Natural killer cell (primary cell): ENCODE measurements around the gene OSBPL6. TPM values are rescaled to one million over a fixed set of nuclear protein-coding genes. Genes with fewer than 3 reads are reported as not detected.

Experiments used
- ATAC-seq, 3 donors: fragments of 150-1000 bp in 2 of 3; fragments of 200-7000 bp in 1 of 3; cut with Tn5 transposase; 1 replicate in 1 of 3; 2 replicates in 2 of 3; pipeline ENCODE4 v1.10.0; 2021; ENCODE audit warnings: mild to moderate bottlenecking in 2 of 3, moderate library complexity in 2 of 3
- DNase-seq, 2 donors: peaks; one replicate each; pipeline versions ENCODE4 v3.0.0 to v3.0.0-alpha.2; 2013 to 2021; ENCODE audit warnings: mixed read lengths in 1 of 2
- H3K27ac ChIP-seq: one replicate; pipeline ENCODE4 v1.5.1; 2013; ENCODE audit warnings: mild to moderate bottlenecking, low read length
- H3K27me3 ChIP-seq: one replicate; pipeline ENCODE4 v1.6.1; 2013; ENCODE audit warnings: low read length; ENCODE audit not compliant: control insufficient read depth, insufficient read depth
- H3K36me3 ChIP-seq: one replicate; pipeline ENCODE4 v1.6.1; 2013; ENCODE audit warnings: low read length; ENCODE audit not compliant: control insufficient read depth, insufficient read depth
- H3K4me1 ChIP-seq: one replicate; pipeline ENCODE4 v1.6.1; 2013; ENCODE audit warnings: low read length; ENCODE audit not compliant: control insufficient read depth, insufficient read depth
- H3K4me3 ChIP-seq: one replicate; pipeline ENCODE4 v1.5.1; 2013; ENCODE audit warnings: low read length
- H3K9me3 ChIP-seq: one replicate; pipeline ENCODE4 v1.6.1; 2013; ENCODE audit warnings: low read length; ENCODE audit not compliant: control insufficient read depth, insufficient read depth
- H3K27ac Mint-ChIP-seq, 2 donors: one replicate each; pipeline ENCODE4 v1.8.0; 2022; ENCODE audit warnings: mild to moderate bottlenecking in 2 of 2, mixed read lengths in 2 of 2, moderate library complexity in 1 of 2
- H3K27me3 Mint-ChIP-seq, 2 donors: one replicate each; pipeline ENCODE4 v1.8.0; 2022; ENCODE audit warnings: low read depth in 2 of 2, mixed read lengths in 2 of 2
- H3K36me3 Mint-ChIP-seq: one replicate; pipeline ENCODE4 v1.8.0; 2022; ENCODE audit warnings: mixed read lengths
- H3K4me1 Mint-ChIP-seq, 2 donors: one replicate each; pipeline ENCODE4 v1.8.0; 2022; ENCODE audit warnings: mixed read lengths in 2 of 2
- H3K4me3 Mint-ChIP-seq: one replicate; pipeline ENCODE4 v1.8.0; 2022; ENCODE audit warnings: mild to moderate bottlenecking, moderate library complexity, mixed read lengths
- H3K9me3 Mint-ChIP-seq, 2 donors: one replicate each; pipeline ENCODE4 v1.8.0; 2022; ENCODE audit warnings: mixed read lengths in 2 of 2
- CTCF ChIP-seq: fragments of 200-600 bp; IDR thresholded peaks from one replicate; pipeline ENCODE4 v1.8.0; 2022; ENCODE audit warnings: antibody characterized with exemption
- WGBS: methylation state at CpG from one replicate; pipeline ENCODE4 v1.1.7; 2013; ENCODE audit warnings: missing lambda C conversion rate; ENCODE audit not compliant: insufficient coverage; 5-methylcytosine and 5-hydroxymethylcytosine counted together
- intact Hi-C: fragments of 100-400 bp; cut with micrococcal nuclease; formaldehyde crosslinking; loops from one replicate; pipeline ENCODE4 v1.14.2; 2022
- total RNA-seq, 4 donors: library from RNA; stranded (reverse); fragments of 120-200 nt in 1 of 4; gene quantifications; one replicate each; pipeline versions ENCODE4 v1.2.3 to v1.2.4, GENCODE V29; 2013 to 2022

OSBPL6 gene
- total RNA-seq, 3 donors from 2014 or later (not counting 1 experiment from before 2014, with no cell fraction given): not detected

- Histone ChIP-seq H3K9me3 (no peaks in the 10 kb centered on the region), H3K27me3 (no peaks in the 10 kb centered on the region), H3K27ac (no peak overlapping the region), H3K4me1 (no peaks in the 10 kb centered on the region), H3K36me3 (no peaks in the 10 kb centered on the region), H3K4me3 (no peak overlapping the region)
- H3K4me3 Mint-ChIP-seq: no peak overlapping the region
- no peak overlapping the region for H3K27ac Mint-ChIP-seq
- 94% methylated on average over 3 of the region's 4 CpGs for WGBS
- H3K9me3 Mint-ChIP-seq: no peaks in the 10 kb centered on the region
- no peak for DNase-seq
- peaks cover 9 to 11% of the 10 kb centered on the region in 2 donors for H3K27me3 Mint-ChIP-seq
- intact Hi-C loops: no loop called here
- no peaks in the 10 kb centered on the region for H3K36me3 Mint-ChIP-seq
- TF ChIP-seq CTCF: no peak
- ATAC-seq: no peak
- no peaks in the 10 kb centered on the region for H3K4me1 Mint-ChIP-seq
Measured at GRCh38 chr2:178385595-178386148, 191.4 kb downstream of the OSBPL6 start.

GRCh38 chr2:178386986-178387597 lies 192.8 kb downstream of the OSBPL6 start:
- no peaks in the 10 kb centered on the region for H3K9me3 ChIP-seq
- no peak for TF ChIP-seq CTCF
- Mint-ChIP-seq H3K4me3 (no peak overlapping the region), H3K4me1 (no peaks in the 10 kb centered on the region), H3K9me3 (no peaks in the 10 kb centered on the region), H3K36me3 (no peaks in the 10 kb centered on the region), H3K27ac (no peak overlapping the region), H3K27me3 (peaks cover 3 to 16% of the 10 kb centered on the region in 2 donors)
- no peaks in the 10 kb centered on the region for H3K36me3 ChIP-seq
- WGBS: 100% methylated on average over 1 of the region's 1 CpG
- H3K27me3 ChIP-seq: no peaks in the 10 kb centered on the region
- H3K4me3 ChIP-seq: no peak overlapping the region
- H3K4me1 ChIP-seq: no peaks in the 10 kb centered on the region
- intact Hi-C loops: no loop called here
- no peak overlapping the region for H3K27ac ChIP-seq
- DNase-seq (no peak), ATAC-seq (no peak)

GRCh38 chr2:178388287-178388686 lies 194.0 kb downstream of the OSBPL6 start:
- Histone ChIP-seq H3K4me1 (no peaks in the 10 kb centered on the region), H3K4me3 (no peak overlapping the region), H3K27ac (no peak overlapping the region), H3K9me3 (no peaks in the 10 kb centered on the region), H3K27me3 (no peaks in the 10 kb centered on the region), H3K36me3 (no peaks in the 10 kb centered on the region)
- H3K36me3 Mint-ChIP-seq: no peaks in the 10 kb centered on the region
- peaks cover 5 to 20% of the 10 kb centered on the region in 2 donors for H3K27me3 Mint-ChIP-seq
- H3K4me1 Mint-ChIP-seq: no peaks in the 10 kb centered on the region
- ATAC-seq (no peak), DNase-seq (no peak)
- TF ChIP-seq CTCF: no peak
- WGBS: 94% methylated on average over 7 of the region's 7 CpGs
- H3K9me3 Mint-ChIP-seq: no peaks in the 10 kb centered on the region
- intact Hi-C loops: no loop called here
- no peak overlapping the region for H3K4me3 Mint-ChIP-seq
- no peak overlapping the region for H3K27ac Mint-ChIP-seq

- Histone ChIP-seq H3K27ac (no peak overlapping the region), H3K9me3 (no peaks in the 10 kb centered on the region), H3K4me1 (no peaks in the 10 kb centered on the region), H3K4me3 (no peak overlapping the region), H3K36me3 (no peaks in the 10 kb centered on the region), H3K27me3 (no peaks in the 10 kb centered on the region)
- WGBS: 91% methylated on average over 4 of the region's 4 CpGs
- Mint-ChIP-seq H3K9me3 (no peaks in the 10 kb centered on the region), H3K36me3 (no peaks in the 10 kb centered on the region), H3K27me3 (peaks cover 13 to 20% of the 10 kb centered on the region in 2 donors), H3K4me1 (no peaks in the 10 kb centered on the region), H3K27ac (no peak overlapping the region), H3K4me3 (no peak overlapping the region)
- no peak for ATAC-seq
- intact Hi-C loops: no loop called here
- no peak for TF ChIP-seq CTCF
- no peak for DNase-seq
Measured at GRCh38 chr2:178391701-178392100, 197.4 kb downstream of the OSBPL6 start.
